GM19467 (cell line): ENCODE measurements around the gene SIX6.
"Not testable (repeated sequence)": the region's sequence is repeated elsewhere in the genome, so short reads cannot be mapped to it uniquely, and the experiment has no call there.

Experiments
- ATAC-seq: cut with Tn5 transposase; IDR thresholded peaks from one replicate; pipeline ENCODE4 v1.9.1; 2021; ENCODE audit warnings: mild to moderate bottlenecking, moderate library complexity; ENCODE audit not compliant: unreplicated experiment

Gene SIX6

GRCh38 chr14:60508707-60509437 is at the start of gene SIX6:
Gene SIX6, plus strand, starts transcription at chr14:60509146. Its CDS starts 253 bp downstream, at chr14:60509399.
- no peak for ATAC-seq

- not testable (repeated sequence) for ATAC-seq
Observed at GRCh38 chr14:60480248-60480647, 28.7 kb upstream of the SIX6 start.

GRCh38 chr14:60482743-60483142 is 26.2 kb upstream of the SIX6 start:
- no peak for ATAC-seq

- no peak for ATAC-seq
Observed at GRCh38 chr14:60485057-60485597, 23.8 kb upstream of the SIX6 start.

- no peak for ATAC-seq
Observed at GRCh38 chr14:60485598-60486251, 23.2 kb upstream of the SIX6 start, which contains the start of gene C14orf39. Gene C14orf39, minus strand, starts transcription at chr14:60486063. Its CDS starts 985 bp downstream, at chr14:60485078.

GRCh38 chr14:60487211-60487610 is 21.7 kb upstream of the SIX6 start:
- no peak for ATAC-seq

- no peak for ATAC-seq
Observed at GRCh38 chr14:60488175-60488574, 20.8 kb upstream of the SIX6 start.

GRCh38 chr14:60490270-60490669 is 18.7 kb upstream of the SIX6 start:
- no peak for ATAC-seq

GRCh38 chr14:60495946-60496345 is 13.0 kb upstream of the SIX6 start:
- no peak for ATAC-seq

GRCh38 chr14:60502541-60502940 is 6.4 kb upstream of the SIX6 start:
- no peak for ATAC-seq

- ATAC-seq: no peak
Observed at GRCh38 chr14:60505448-60505847, 3.5 kb upstream of the SIX6 start.

- no peak for ATAC-seq
Observed at GRCh38 chr14:60506010-60506409, 2.9 kb upstream of the SIX6 start.

GRCh38 chr14:60506462-60506984 is 2.4 kb upstream of the SIX6 start:
- ATAC-seq: no peak

- no peak for ATAC-seq
Observed at GRCh38 chr14:60506985-60507829, 1.7 kb upstream of the SIX6 start.

- ATAC-seq: no peak
Observed at GRCh38 chr14:60508363-60508706, 611 bp upstream of the SIX6 start.

GRCh38 chr14:60509438-60510253 is 700 bp downstream of the SIX6 start:
- no peak for ATAC-seq

- no peak for ATAC-seq
Observed at GRCh38 chr14:60510254-60510950, 1.5 kb downstream of the SIX6 start.

GRCh38 chr14:60510951-60511599 is 2.1 kb downstream of the SIX6 start:
- no peak for ATAC-seq

GRCh38 chr14:60512126-60512525 is 3.2 kb downstream of the SIX6 start:
- ATAC-seq: no peak
